Measurements from ENCODE around the gene GTPBP6.

GTPBP6 gene

GRCh38 chrX:350534-351323 lies 32.1 kb upstream of the GTPBP6 start:
- H3K27me3 ChIP-seq (ENCODE audit: control insufficient read depth, insufficient read depth, low read length, poor library complexity, severe bottlenecking), result no peaks in the 10 kb centered on the region
- no peaks in the 10 kb centered on the region for H3K9me3 ChIP-seq (ENCODE audit: control insufficient read depth, low read length)
- H3K4me3 ChIP-seq (ENCODE audit: insufficient read depth, low read depth, low read length), result no peak overlapping the region
- 95 to 96% methylated on average over 61 of the region's 61 CpGs for WGBS, 2 experiments
- no peaks in the 10 kb centered on the region for H3K4me1 ChIP-seq (ENCODE audit: control insufficient read depth, insufficient read depth, low read length)
- no peaks in the 10 kb centered on the region for H3K36me3 ChIP-seq (ENCODE audit: control insufficient read depth, insufficient read depth, low read length)
- H3K27ac ChIP-seq (ENCODE audit: insufficient read depth, low read depth, low read length, poor library complexity, severe bottlenecking), result no peak overlapping the region

- Histone ChIP-seq H3K36me3 (ENCODE audit: control insufficient read depth, insufficient read depth, low read length) (peaks cover 1% of the 10 kb centered on the region), H3K27ac (ENCODE audit: insufficient read depth, low read depth, low read length, poor library complexity, severe bottlenecking) (no peak overlapping the region)
- 91 to 93% methylated on average over 20 of the region's 20 CpGs for WGBS, 2 experiments
These were observed 31.5 kb upstream of the GTPBP6 start for GRCh38 chrX:350148-350533.

GRCh38 chrX:349702-350101 lies 31.1 kb upstream of the GTPBP6 start:
- Histone ChIP-seq H3K27me3 (ENCODE audit: control insufficient read depth, insufficient read depth, low read length, poor library complexity, severe bottlenecking) (no peaks in the 10 kb centered on the region), H3K36me3 (ENCODE audit: control insufficient read depth, insufficient read depth, low read length) (peaks cover 6% of the 10 kb centered on the region), H3K4me3 (ENCODE audit: insufficient read depth, low read depth, low read length) (no peak overlapping the region), H3K27ac (ENCODE audit: insufficient read depth, low read depth, low read length, poor library complexity, severe bottlenecking) (no peak overlapping the region), H3K4me1 (ENCODE audit: control insufficient read depth, insufficient read depth, low read length) (no peaks in the 10 kb centered on the region), H3K9me3 (ENCODE audit: control insufficient read depth, low read length) (no peaks in the 10 kb centered on the region)
- 91 to 95% methylated on average over 10 of the region's 10 CpGs for WGBS, 2 experiments

More at GRCh38 chrX:350148-350533, 31.5 kb upstream of the GTPBP6 start:
- H3K9me3 ChIP-seq (ENCODE audit: control insufficient read depth, low read length), result no peaks in the 10 kb centered on the region
- no peak overlapping the region for H3K4me3 ChIP-seq (ENCODE audit: insufficient read depth, low read depth, low read length)
- H3K27me3 ChIP-seq (ENCODE audit: control insufficient read depth, insufficient read depth, low read length, poor library complexity, severe bottlenecking), result no peaks in the 10 kb centered on the region
- no peaks in the 10 kb centered on the region for H3K4me1 ChIP-seq (ENCODE audit: control insufficient read depth, insufficient read depth, low read length)

GRCh38 chrX:349196-349595 lies 30.6 kb upstream of the GTPBP6 start:
- Histone ChIP-seq H3K4me1 (ENCODE audit: control insufficient read depth, insufficient read depth, low read length) (no peaks in the 10 kb centered on the region), H3K27ac (ENCODE audit: insufficient read depth, low read depth, low read length, poor library complexity, severe bottlenecking) (no peak overlapping the region), H3K9me3 (ENCODE audit: control insufficient read depth, low read length) (no peaks in the 10 kb centered on the region), H3K4me3 (ENCODE audit: insufficient read depth, low read depth, low read length) (no peak overlapping the region), H3K36me3 (ENCODE audit: control insufficient read depth, insufficient read depth, low read length) (peaks cover 11% of the 10 kb centered on the region), H3K27me3 (ENCODE audit: control insufficient read depth, insufficient read depth, low read length, poor library complexity, severe bottlenecking) (no peaks in the 10 kb centered on the region)
- WGBS, 2 experiments, result 93 to 95% methylated on average over 18 of the region's 18 CpGs

- Histone ChIP-seq H3K9me3 (ENCODE audit: control insufficient read depth, low read length) (no peaks in the 10 kb centered on the region), H3K4me3 (ENCODE audit: insufficient read depth, low read depth, low read length) (no peak overlapping the region), H3K27ac (ENCODE audit: insufficient read depth, low read depth, low read length, poor library complexity, severe bottlenecking) (no peak overlapping the region), H3K36me3 (ENCODE audit: control insufficient read depth, insufficient read depth, low read length) (peaks cover 16% of the 10 kb centered on the region), H3K27me3 (ENCODE audit: control insufficient read depth, insufficient read depth, low read length, poor library complexity, severe bottlenecking) (no peaks in the 10 kb centered on the region), H3K4me1 (ENCODE audit: control insufficient read depth, insufficient read depth, low read length) (no peaks in the 10 kb centered on the region)
- 89 to 90% methylated on average over 10 to 11 of the region's 11 CpGs for WGBS, 2 experiments
These were observed 30.0 kb upstream of the GTPBP6 start for GRCh38 chrX:348461-349117.

GRCh38 chrX:347351-348117 lies 28.9 kb upstream of the GTPBP6 start:
- WGBS, 2 experiments, result 95 to 96% methylated on average over 59 of the region's 59 CpGs
- no peaks in the 10 kb centered on the region for H3K4me1 ChIP-seq (ENCODE audit: control insufficient read depth, insufficient read depth, low read length)
- no peak overlapping the region for H3K27ac ChIP-seq (ENCODE audit: insufficient read depth, low read depth, low read length, poor library complexity, severe bottlenecking)
- peaks cover 16% of the 10 kb centered on the region for H3K36me3 ChIP-seq (ENCODE audit: control insufficient read depth, insufficient read depth, low read length)
- H3K27me3 ChIP-seq (ENCODE audit: control insufficient read depth, insufficient read depth, low read length, poor library complexity, severe bottlenecking), result no peaks in the 10 kb centered on the region
- no peak overlapping the region for H3K4me3 ChIP-seq (ENCODE audit: insufficient read depth, low read depth, low read length)
- H3K9me3 ChIP-seq (ENCODE audit: control insufficient read depth, low read length), result no peaks in the 10 kb centered on the region

- Histone ChIP-seq H3K4me3 (ENCODE audit: insufficient read depth, low read depth, low read length) (no peak overlapping the region), H3K36me3 (ENCODE audit: control insufficient read depth, insufficient read depth, low read length) (peaks cover 19% of the 10 kb centered on the region), H3K27ac (ENCODE audit: insufficient read depth, low read depth, low read length, poor library complexity, severe bottlenecking) (no peak overlapping the region), H3K4me1 (ENCODE audit: control insufficient read depth, insufficient read depth, low read length) (no peaks in the 10 kb centered on the region), H3K27me3 (ENCODE audit: control insufficient read depth, insufficient read depth, low read length, poor library complexity, severe bottlenecking) (no peaks in the 10 kb centered on the region), H3K9me3 (ENCODE audit: control insufficient read depth, low read length) (no peaks in the 10 kb centered on the region)
- WGBS, 2 experiments, result 94 to 96% methylated on average over 74 of the region's 75 CpGs
These were observed 27.6 kb upstream of the GTPBP6 start for GRCh38 chrX:346034-346813.

- no peak overlapping the region for H3K27ac ChIP-seq (ENCODE audit: insufficient read depth, low read depth, low read length, poor library complexity, severe bottlenecking)
- 95 to 96% methylated on average over 63 of the region's 63 CpGs for WGBS, 2 experiments
- no peaks in the 10 kb centered on the region for H3K4me1 ChIP-seq (ENCODE audit: control insufficient read depth, insufficient read depth, low read length)
- no peaks in the 10 kb centered on the region for H3K9me3 ChIP-seq (ENCODE audit: control insufficient read depth, low read length)
- no peaks in the 10 kb centered on the region for H3K27me3 ChIP-seq (ENCODE audit: control insufficient read depth, insufficient read depth, low read length, poor library complexity, severe bottlenecking)
- peaks cover 19% of the 10 kb centered on the region for H3K36me3 ChIP-seq (ENCODE audit: control insufficient read depth, insufficient read depth, low read length)
- no peak overlapping the region for H3K4me3 ChIP-seq (ENCODE audit: insufficient read depth, low read depth, low read length)
These were observed 26.7 kb upstream of the GTPBP6 start for GRCh38 chrX:345020-345925.

GRCh38 chrX:344371-344901 lies 25.8 kb upstream of the GTPBP6 start:
- no peaks in the 10 kb centered on the region for H3K9me3 ChIP-seq (ENCODE audit: control insufficient read depth, low read length)
- H3K4me3 ChIP-seq (ENCODE audit: insufficient read depth, low read depth, low read length), result no peak overlapping the region

More at GRCh38 chrX:344371-344901, 25.8 kb upstream of the GTPBP6 start:
- Histone ChIP-seq H3K27ac (ENCODE audit: insufficient read depth, low read depth, low read length, poor library complexity, severe bottlenecking) (no peak overlapping the region), H3K27me3 (ENCODE audit: control insufficient read depth, insufficient read depth, low read length, poor library complexity, severe bottlenecking) (no peaks in the 10 kb centered on the region), H3K36me3 (ENCODE audit: control insufficient read depth, insufficient read depth, low read length) (peaks cover 19% of the 10 kb centered on the region), H3K4me1 (ENCODE audit: control insufficient read depth, insufficient read depth, low read length) (no peaks in the 10 kb centered on the region)
- 96% methylated on average over 47 of the region's 47 CpGs for WGBS, 2 experiments
